ENCODE data around the gene WDR93.

- TF ChIP-seq CTCF (IDR thresholded peaks at IDR 0.05) (no peak), ZMAT4 (CRISPR knock-in tag; IDR thresholded peaks at IDR 0.05) (no peak), TCF7 (CRISPR knock-in tag; IDR thresholded peaks at IDR 0.05; ENCODE audit: low read depth) (no peak), SP1 (CRISPR knock-in tag; conservative IDR thresholded peaks at IDR 0.05) (no peak), ZNF232 (CRISPR knock-in tag; IDR thresholded peaks at IDR 0.05) (no peak), FOXJ3 (CRISPR knock-in tag; IDR thresholded peaks at IDR 0.05; ENCODE audit: borderline replicate concordance) (no peak), ZNF396 (CRISPR knock-in tag; IDR thresholded peaks at IDR 0.05; ENCODE audit: borderline replicate concordance) (no peak), ETV6 (CRISPR knock-in tag; IDR thresholded peaks at IDR 0.05) (no peak)
- TF ChIP-seq, protein P1, sequence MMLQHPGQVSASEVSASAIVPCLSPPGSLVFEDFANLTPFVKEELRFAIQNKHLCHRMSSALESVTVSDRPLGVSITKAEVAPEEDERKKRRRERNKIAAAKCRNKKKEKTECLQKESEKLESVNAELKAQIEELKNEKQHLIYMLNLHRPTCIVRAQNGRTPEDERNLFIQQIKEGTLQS (CRISPR knock-in tag; conservative IDR thresholded peaks at IDR 0.05), result no peak
- TF ChIP-seq, protein P2, sequence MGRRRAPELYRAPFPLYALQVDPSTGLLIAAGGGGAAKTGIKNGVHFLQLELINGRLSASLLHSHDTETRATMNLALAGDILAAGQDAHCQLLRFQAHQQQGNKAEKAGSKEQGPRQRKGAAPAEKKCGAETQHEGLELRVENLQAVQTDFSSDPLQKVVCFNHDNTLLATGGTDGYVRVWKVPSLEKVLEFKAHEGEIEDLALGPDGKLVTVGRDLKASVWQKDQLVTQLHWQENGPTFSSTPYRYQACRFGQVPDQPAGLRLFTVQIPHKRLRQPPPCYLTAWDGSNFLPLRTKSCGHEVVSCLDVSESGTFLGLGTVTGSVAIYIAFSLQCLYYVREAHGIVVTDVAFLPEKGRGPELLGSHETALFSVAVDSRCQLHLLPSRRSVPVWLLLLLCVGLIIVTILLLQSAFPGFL (CRISPR knock-in tag; IDR thresholded peaks at IDR 0.05; ENCODE audit: borderline replicate concordance), result no peak
Measured at GRCh38 chr15:89666858-89667705, 23.5 kb upstream of the WDR93 start.

All from WTC11 (cell line).